ENCODE data around the gene COX10. TPM values are rescaled to one million over a fixed set of nuclear protein-coding genes. Genes with fewer than 3 reads are reported as not detected.

Gene COX10
- total RNA-seq, 1 donor from 2014 or later, result 24.8 TPM

GRCh38 chr17:14057591-14057990 lies 11.7 kb upstream of the COX10 start:
- DNase-seq (ENCODE audit: low read depth), result no peak

DNA sequence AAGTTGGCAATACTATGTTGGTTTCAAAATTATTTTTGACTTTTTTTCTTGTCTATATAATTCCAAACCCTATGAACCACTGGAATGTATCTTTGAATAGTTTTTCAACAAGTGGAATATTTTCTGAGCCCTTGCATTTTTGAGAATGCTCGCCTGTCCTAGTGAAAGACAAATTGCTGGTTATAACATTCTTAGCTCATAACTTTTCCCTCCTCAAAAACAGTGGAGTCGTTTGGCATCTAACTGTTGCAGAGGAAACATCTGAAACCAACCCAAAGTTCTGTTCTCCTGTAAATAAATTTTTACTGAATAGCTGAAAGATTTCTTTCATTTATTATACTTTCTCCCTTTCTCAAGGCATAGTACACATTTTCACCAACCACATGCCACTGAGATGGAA lies 11.3 kb upstream of the COX10 start:
- no peak for TF ChIP-seq CTCF (conservative IDR thresholded peaks at IDR 0.05; ENCODE audit: low read depth, low read length)
- H3K4me3 ChIP-seq (ENCODE audit: low read depth, low read length), result no peak overlapping the region
- no peak for DNase-seq (ENCODE audit: low read depth)

More at GRCh38 chr17:14057591-14057990, 11.7 kb upstream of the COX10 start:
- no peak overlapping the region for H3K4me3 ChIP-seq (ENCODE audit: low read depth, low read length)
- TF ChIP-seq CTCF (conservative IDR thresholded peaks at IDR 0.05; ENCODE audit: low read depth, low read length), result no peak

- no peak for DNase-seq (ENCODE audit: low read depth)
These were observed 8.6 kb upstream of the COX10 start for GRCh38 chr17:14060706-14061105.

DNA sequence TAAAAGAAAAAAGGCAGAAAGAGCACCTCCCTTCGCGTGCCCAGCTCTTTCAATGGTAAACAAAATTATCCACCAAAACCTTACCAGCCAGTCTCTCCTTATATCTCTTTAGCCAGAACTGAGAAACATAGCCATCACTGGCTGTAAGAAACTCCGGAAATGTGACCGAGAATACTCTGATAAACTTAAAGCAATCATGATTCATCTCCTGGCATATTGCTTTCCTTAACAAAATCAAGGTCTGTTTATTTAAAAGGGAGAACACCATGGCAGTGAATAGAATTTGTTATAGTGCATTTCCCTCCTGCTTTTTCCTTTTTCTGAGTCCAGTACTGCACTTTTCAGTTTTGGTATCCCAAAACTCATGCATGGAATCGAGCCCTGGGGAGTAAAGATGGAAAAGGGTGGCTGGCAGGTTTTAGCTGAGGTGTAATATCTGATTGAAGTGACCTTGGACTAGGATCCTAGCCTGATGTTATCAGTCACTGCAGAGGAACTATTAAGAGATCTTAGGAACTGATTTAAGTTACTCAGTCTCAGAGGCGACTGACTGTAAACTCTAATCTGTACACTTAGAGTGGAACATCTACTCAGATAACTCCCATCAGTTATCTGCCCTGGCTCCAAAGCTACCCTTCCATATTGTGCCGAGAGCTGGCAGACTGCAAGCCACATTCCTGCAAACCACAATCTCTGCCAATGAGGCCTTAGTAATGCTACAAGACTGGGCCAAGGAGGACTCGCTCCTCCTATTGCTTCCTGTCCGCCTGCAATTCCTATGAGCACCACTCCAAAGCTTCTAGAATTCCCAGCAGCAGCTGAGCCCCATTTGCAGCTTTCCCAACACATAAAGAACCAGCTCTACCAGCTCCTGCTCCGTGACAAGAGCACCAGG lies 7.4 kb upstream of the COX10 start:
- no peak for DNase-seq (ENCODE audit: low read depth)
- no peak overlapping the region for H3K4me3 ChIP-seq (ENCODE audit: low read depth, low read length)
- no peak for TF ChIP-seq CTCF (conservative IDR thresholded peaks at IDR 0.05; ENCODE audit: low read depth, low read length)

More at GRCh38 chr17:14060706-14061105, 8.6 kb upstream of the COX10 start:
- no peak for TF ChIP-seq CTCF (conservative IDR thresholded peaks at IDR 0.05; ENCODE audit: low read depth, low read length)
- no peak overlapping the region for H3K4me3 ChIP-seq (ENCODE audit: low read depth, low read length)

DNA sequence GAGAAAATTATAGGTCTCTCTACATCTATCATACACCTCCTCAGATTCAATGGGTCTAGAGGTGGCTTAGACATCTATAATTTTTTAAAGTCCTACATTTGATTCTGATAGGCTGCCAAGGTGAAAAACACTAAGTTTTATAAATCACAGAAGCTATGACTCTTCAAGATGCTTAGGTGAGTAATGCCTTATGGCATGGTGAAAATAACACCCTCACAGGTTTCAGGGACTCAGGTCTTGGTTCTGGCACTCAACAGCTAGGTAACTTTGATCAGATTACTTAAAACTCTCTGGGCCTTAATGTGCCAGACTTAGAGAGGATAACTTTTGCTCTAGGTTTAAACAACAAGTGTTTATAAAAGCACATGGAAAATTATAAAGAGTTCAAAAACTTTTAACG lies 2.0 kb upstream of the COX10 start:
- TF ChIP-seq CTCF (conservative IDR thresholded peaks at IDR 0.05; ENCODE audit: low read depth, low read length), result no peak
- no peak overlapping the region for H3K4me3 ChIP-seq (ENCODE audit: low read depth, low read length)
- DNase-seq (ENCODE audit: low read depth), result no peak

DNA sequence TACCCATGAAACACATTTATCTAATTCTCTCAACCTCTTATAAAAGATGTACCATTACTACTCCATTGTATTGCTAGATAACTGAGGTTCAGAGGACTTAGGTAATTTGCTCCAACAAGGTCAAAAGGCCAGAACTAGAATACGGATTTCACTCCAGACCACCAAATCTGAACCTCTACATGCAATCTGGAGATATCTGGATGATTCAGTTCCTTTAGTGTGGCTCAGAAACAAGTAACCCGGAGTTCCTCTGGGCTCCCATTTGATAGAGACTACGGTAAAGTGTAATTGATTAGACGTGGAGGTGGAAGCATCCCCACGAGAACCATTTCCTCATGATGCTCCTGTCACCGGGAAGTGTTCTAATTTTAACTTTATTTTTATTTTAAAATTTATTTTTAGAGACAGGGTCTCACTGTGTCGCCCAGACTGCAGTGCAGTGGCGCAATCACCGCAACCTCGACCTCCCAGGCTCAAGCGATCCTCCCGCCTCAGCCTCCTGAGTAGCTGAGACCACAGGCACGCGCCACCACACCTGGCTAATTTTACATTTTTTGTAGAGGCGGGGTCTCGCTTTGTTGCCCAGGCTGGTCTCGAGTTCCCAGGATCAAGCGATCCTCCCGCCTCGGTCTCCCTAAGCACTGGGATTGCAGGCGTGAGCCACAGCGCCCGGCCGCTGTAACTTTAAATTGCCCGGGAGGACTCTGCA lies 608 bp upstream of the COX10 start:
- peak overlapping the region; percentile 85 for H3K4me3 ChIP-seq (ENCODE audit: low read depth, low read length)
- no peak for DNase-seq (ENCODE audit: low read depth)
- TF ChIP-seq CTCF (conservative IDR thresholded peaks at IDR 0.05; ENCODE audit: low read depth, low read length), result no peak

Data from epithelial cell of proximal tubule (primary cell).